Right lobe of liver (tissue), 4 donors: ENCODE results near the gene XRRA1.

Experiments
- POLR2A ChIP-seq: fragments of 450-650 bp; IDR thresholded peaks from one replicate; pipeline ENCODE4 v1.6.1; 2017; ENCODE audit warnings: antibody characterized with exemption, mild to moderate bottlenecking
- TF ChIP-seq, protein P1 (sequence below), 4 donors: fragments of 200-600 bp in 3 of 4; fragments of 450-650 bp in 1 of 4; IDR thresholded peaks; one replicate each; pipeline versions ENCODE4 v1.5.1 to v1.8.0; 2016 to 2022; ENCODE audit warnings: antibody characterized with exemption in 4 of 4, mild to moderate bottlenecking in 2 of 4
- donor health status: DM: no; HTN: no; CAD: no.
- donor health status: DM: no; HTN: no; CAD: no.
- donor health status: DM: no; HTN: yes; CAD: no.

DNA sequence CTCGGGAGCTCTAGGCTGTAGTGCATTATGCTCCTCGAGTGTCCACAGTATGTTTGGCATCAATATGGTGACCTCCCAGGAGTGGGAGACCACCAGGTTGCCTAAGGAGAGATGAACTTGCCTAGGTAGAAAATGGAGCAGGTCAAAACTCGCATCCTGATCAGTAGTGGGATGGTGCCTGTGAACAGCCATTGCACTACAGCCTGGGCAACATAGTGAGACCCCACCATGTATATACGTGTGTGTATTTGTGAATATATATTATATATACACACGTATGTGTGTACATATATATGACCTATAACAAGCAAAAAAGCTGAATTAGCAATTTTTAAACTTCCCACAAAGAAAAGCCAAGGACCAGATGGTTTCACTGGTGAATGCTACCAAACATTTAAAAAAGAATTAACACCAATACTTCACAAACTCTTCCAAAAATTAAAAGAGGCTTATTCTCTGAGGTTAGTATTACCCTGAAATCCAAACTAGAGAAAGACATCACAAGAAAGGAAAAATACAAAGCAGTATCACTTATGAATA lies 102.8 kb downstream of the XRRA1 start:
- TF ChIP-seq, protein P1, sequence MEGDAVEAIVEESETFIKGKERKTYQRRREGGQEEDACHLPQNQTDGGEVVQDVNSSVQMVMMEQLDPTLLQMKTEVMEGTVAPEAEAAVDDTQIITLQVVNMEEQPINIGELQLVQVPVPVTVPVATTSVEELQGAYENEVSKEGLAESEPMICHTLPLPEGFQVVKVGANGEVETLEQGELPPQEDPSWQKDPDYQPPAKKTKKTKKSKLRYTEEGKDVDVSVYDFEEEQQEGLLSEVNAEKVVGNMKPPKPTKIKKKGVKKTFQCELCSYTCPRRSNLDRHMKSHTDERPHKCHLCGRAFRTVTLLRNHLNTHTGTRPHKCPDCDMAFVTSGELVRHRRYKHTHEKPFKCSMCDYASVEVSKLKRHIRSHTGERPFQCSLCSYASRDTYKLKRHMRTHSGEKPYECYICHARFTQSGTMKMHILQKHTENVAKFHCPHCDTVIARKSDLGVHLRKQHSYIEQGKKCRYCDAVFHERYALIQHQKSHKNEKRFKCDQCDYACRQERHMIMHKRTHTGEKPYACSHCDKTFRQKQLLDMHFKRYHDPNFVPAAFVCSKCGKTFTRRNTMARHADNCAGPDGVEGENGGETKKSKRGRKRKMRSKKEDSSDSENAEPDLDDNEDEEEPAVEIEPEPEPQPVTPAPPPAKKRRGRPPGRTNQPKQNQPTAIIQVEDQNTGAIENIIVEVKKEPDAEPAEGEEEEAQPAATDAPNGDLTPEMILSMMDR (IDR thresholded peaks at IDR 0.05), result no peak
- no peak for TF ChIP-seq POLR2A
